ENCODE results near the gene PRXL2B. TPM values are rescaled to one million over a fixed set of nuclear protein-coding genes. Genes with fewer than 3 reads are reported as not detected.
A peak's percentile ranks its signal among the peaks of the same experiment; 100 is the strongest.

The PRXL2B gene
- total RNA-seq, 1 donor from 2014 or later, result 10.0 TPM

- H3K36me3 ChIP-seq, result no peaks in the 10 kb centered on the region
- H3K4me1 ChIP-seq, result peaks cover 13% of the 10 kb centered on the region
- peak overlapping the region; percentile 89 for H3K27ac Mint-ChIP-seq
- H3K27ac ChIP-seq, result no peak overlapping the region
- no peak overlapping the region for H3K9ac ChIP-seq
- no peak overlapping the region for H2AFZ ChIP-seq (replicated peaks)
- H3K79me2 ChIP-seq (ENCODE audit: low read depth), result no peaks in the 10 kb centered on the region
- H3K4me3 ChIP-seq, result no peak overlapping the region
- H4K20me1 ChIP-seq (ENCODE audit: low read depth), result no peaks in the 10 kb centered on the region
- H3K4me1 Mint-ChIP-seq, result peaks cover 17% of the 10 kb centered on the region
- H3K27me3 ChIP-seq, result no peaks in the 10 kb centered on the region
- H3K9me3 ChIP-seq (ENCODE audit: low read depth), result no peaks in the 10 kb centered on the region
- no peaks in the 10 kb centered on the region for H3K9me3 Mint-ChIP-seq
- H3F3A ChIP-seq (ENCODE audit: low read depth), result peaks cover 10% of the 10 kb centered on the region
- H3K27me3 Mint-ChIP-seq (ENCODE audit: insufficient read depth, low read depth), result no peaks in the 10 kb centered on the region
- no peak for DNase-seq (ENCODE audit: low spot score)
- H3K4me2 ChIP-seq, result peak overlapping the region; percentile 19
- peak overlapping the region; percentile 39 for H3K4me3 Mint-ChIP-seq
- TF ChIP-seq EZH2phosphoT487 (IDR thresholded peaks at IDR 0.05) (no peak), EZH2 (IDR thresholded peaks at IDR 0.05) (no peak), CTCF (IDR thresholded peaks at IDR 0.05) (peak; percentile 12)
- no peaks in the 10 kb centered on the region for H3K36me3 Mint-ChIP-seq
Measured at GRCh38 chr1:2556678-2557481, 29.7 kb upstream of the PRXL2B start.

- DNase-seq (ENCODE audit: low spot score), result no peak
- H2AFZ ChIP-seq (replicated peaks), result no peak overlapping the region
- peaks cover 13% of the 10 kb centered on the region for H3K4me1 Mint-ChIP-seq
- no peak overlapping the region for H3K4me3 Mint-ChIP-seq
- no peaks in the 10 kb centered on the region for H3K27me3 Mint-ChIP-seq (ENCODE audit: insufficient read depth, low read depth)
- no peaks in the 10 kb centered on the region for H3K9me3 ChIP-seq (ENCODE audit: low read depth)
- H3K79me2 ChIP-seq (ENCODE audit: low read depth), result no peaks in the 10 kb centered on the region
- no peaks in the 10 kb centered on the region for H3K36me3 Mint-ChIP-seq
- no peak overlapping the region for H3K9ac ChIP-seq
- H4K20me1 ChIP-seq (ENCODE audit: low read depth), result no peaks in the 10 kb centered on the region
- no peaks in the 10 kb centered on the region for H3K27me3 ChIP-seq
- no peak overlapping the region for H3K27ac ChIP-seq
- no peak overlapping the region for H3K4me3 ChIP-seq
- H3K36me3 ChIP-seq, result no peaks in the 10 kb centered on the region
- TF ChIP-seq EZH2phosphoT487 (IDR thresholded peaks at IDR 0.05), result no peak
- TF ChIP-seq EZH2 (IDR thresholded peaks at IDR 0.05), result no peak
- no peak for TF ChIP-seq CTCF (IDR thresholded peaks at IDR 0.05)
- no peak overlapping the region for H3K27ac Mint-ChIP-seq
- H3K9me3 Mint-ChIP-seq, result no peaks in the 10 kb centered on the region
- H3F3A ChIP-seq (ENCODE audit: low read depth), result peaks cover 10% of the 10 kb centered on the region
- peaks cover 13% of the 10 kb centered on the region for H3K4me1 ChIP-seq
- H3K4me2 ChIP-seq, result no peak overlapping the region
Measured at GRCh38 chr1:2557482-2558400, 28.8 kb upstream of the PRXL2B start.

- Histone ChIP-seq H3K79me2 (ENCODE audit: low read depth) (no peaks in the 10 kb centered on the region), H4K20me1 (ENCODE audit: low read depth) (no peaks in the 10 kb centered on the region), H3K9ac (no peak overlapping the region), H3K9me3 (ENCODE audit: low read depth) (no peaks in the 10 kb centered on the region), H3K27me3 (no peaks in the 10 kb centered on the region), H2AFZ (replicated peaks) (no peak overlapping the region), H3K4me1 (peaks cover 13% of the 10 kb centered on the region), H3K36me3 (no peaks in the 10 kb centered on the region), H3K27ac (no peak overlapping the region), H3K4me2 (no peak overlapping the region), H3K4me3 (no peak overlapping the region), H3F3A (ENCODE audit: low read depth) (peaks cover 10% of the 10 kb centered on the region)
- peak overlapping the region; percentile 57 for H3K27ac Mint-ChIP-seq
- peaks cover 15% of the 10 kb centered on the region for H3K4me1 Mint-ChIP-seq
- no peak for DNase-seq (ENCODE audit: low spot score)
- H3K36me3 Mint-ChIP-seq, result no peaks in the 10 kb centered on the region
- no peaks in the 10 kb centered on the region for H3K27me3 Mint-ChIP-seq (ENCODE audit: insufficient read depth, low read depth)
- H3K9me3 Mint-ChIP-seq, result no peaks in the 10 kb centered on the region
- no peak overlapping the region for H3K4me3 Mint-ChIP-seq
- TF ChIP-seq EZH2phosphoT487 (IDR thresholded peaks at IDR 0.05) (no peak), CTCF (IDR thresholded peaks at IDR 0.05) (no peak)
Measured at GRCh38 chr1:2558420-2558819, 28.2 kb upstream of the PRXL2B start.

All from neural progenitor cell (in vitro differentiated cells).